Glomerular endothelial cell (primary cell): ENCODE data around the gene RNFT1. TPM values are rescaled to one million over a fixed set of nuclear protein-coding genes. Genes with fewer than 3 reads are reported as not detected.
"Not testable (repeated sequence)": the region's sequence is repeated elsewhere in the genome, so short reads cannot be mapped to it uniquely, and the experiment has no call there.

ENCODE experiments used
- DNase-seq: peaks from one replicate; pipeline ENCODE4 v3.0.0-alpha.2; 2011; ENCODE audit warnings: low read depth, low spot score; ENCODE audit errors: extremely low read depth
- total RNA-seq: library from RNA; depleted of rRNA; stranded (reverse); fragments of >200 nt; gene quantifications from 2 replicates; pipeline ENCODE4 v1.2.3, GENCODE V29; 2015

RNFT1 gene
- total RNA-seq: 10.4 and 17.0 TPM in 2 replicates

DNA sequence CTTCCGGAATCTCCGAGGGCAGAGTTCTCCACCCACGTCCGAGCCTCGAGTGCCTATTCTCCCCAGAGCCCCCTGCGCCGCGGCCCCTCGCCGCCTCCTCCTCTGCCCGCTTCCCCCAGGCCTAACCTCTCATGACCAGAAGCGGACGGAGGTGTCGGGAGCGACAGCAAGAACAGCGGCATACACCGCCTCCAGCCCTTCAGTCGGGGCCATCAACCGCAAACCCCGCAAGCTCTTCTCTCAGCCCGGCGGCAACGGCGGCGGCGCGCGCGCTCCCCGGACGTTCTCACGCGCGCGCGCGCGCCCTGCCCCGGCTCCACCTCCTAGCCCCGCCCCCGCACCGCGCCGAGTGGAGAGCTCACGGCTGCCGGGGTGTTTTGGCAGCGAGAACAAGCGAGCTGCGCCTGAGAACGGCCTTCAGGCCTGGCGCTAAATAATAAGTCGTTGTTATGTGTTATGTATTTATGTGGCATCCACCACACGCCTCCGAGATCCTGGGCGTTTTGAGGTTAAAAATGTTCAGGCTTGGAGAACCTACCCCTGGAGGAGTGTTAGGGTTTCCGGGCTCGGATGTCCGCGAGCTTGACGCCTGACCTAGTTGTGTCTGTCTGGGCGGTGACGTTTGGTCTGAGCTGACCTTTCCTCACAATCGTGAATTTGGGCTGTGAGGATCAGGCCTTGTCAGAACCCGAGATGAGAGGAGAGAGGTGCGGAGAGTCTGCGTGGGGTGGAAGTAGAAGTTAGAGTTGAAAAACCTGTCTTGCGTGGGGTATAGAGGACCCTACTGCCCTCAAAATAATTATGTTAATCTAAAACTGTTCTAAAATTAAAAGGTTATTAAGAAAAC is at the start of gene RNFT1:
RNFT1 (minus strand) TSS at position 259 of the 847 bp plus-strand sequence; CDS start at position 182, 77 bp downstream.
- peak; percentile 22 for DNase-seq

DNA sequence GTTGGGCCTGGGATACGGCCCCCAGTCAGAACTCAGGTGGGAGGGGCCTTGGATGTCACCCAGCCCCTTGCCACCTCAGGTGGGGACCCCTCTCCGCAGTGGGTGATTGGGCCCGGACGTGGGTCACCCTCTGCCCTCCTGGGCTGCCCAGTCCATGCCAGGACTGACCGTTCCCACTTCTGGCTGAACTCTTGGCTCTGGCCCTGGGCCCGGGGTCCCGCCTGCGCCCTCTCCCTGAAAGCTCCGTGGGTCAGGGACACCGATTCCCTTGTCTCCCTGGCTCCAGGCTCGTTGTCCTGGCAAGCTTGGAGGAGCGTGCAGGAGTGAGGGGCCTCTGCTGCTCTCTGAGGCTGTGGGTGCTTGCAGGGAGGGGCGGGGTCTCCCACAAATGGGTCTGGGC is 44.8 kb upstream of the RNFT1 start:
- not testable (repeated sequence) for DNase-seq

GRCh38 chr17:60008377-60008776 is 43.8 kb upstream of the RNFT1 start:
- DNase-seq: not testable (repeated sequence)

DNA sequence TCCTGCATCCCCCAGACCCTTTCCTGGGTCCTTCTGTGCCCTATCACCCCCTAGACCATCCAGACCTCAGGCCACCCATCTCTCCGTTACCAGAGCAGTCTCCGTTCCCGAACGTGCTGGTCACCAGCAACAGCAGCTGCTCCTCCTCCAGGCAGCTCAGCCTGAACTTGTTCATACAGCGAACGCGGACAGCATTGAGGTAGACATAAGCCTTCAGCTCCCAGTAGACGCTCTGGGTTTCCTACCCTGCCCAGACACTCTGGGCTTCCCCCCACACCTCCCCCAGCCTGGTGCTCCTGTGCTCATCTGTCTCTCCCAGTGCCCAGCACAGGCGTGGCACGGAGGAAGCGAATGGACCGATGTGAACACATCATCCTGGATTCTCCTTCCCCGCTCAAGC is 41.6 kb upstream of the RNFT1 start:
- no peak for DNase-seq

GRCh38 chr17:60004561-60004960 is 40.0 kb upstream of the RNFT1 start:
- not testable (repeated sequence) for DNase-seq

GRCh38 chr17:60002405-60002804 is 37.9 kb upstream of the RNFT1 start:
- not testable (repeated sequence) for DNase-seq

DNA sequence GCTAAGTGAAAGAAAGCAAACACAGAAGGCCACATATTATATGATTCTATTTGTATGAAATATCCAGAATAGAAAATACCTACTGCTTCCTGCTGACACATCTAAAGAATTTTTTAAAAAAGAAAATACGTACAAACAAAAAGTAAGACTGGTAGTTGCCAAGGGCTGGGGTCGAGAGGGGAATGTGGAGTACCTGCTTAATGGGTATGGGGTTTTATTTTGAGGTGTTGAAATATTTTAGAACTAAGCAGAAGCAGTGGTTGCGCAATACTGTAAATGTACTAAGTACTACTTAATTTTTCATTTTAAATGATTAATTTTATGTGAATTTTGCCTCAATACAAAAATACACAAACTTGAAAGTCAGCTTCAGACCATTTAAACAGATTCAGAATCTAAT is 32.1 kb upstream of the RNFT1 start:
- DNase-seq: not testable (repeated sequence)

DNA sequence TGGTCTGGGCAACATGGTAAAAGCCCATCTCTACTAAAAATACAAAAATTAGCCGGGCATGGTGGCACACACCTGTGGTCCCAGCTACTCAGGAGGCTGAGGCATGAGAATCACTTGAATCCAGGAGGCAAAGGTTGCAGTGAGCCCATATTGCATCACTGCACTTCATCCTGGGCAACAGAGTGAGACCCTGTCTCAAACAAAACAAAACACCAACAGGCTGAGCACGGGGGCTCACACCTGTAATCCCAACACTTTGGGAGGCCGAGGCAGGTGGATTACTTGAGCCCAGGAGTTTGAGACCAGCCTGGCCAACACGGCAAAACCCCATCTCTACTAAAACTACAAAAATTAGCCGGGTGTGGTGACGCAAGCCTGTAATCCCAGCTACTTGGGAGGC is 10.6 kb upstream of the RNFT1 start:
- not testable (repeated sequence) for DNase-seq

DNA sequence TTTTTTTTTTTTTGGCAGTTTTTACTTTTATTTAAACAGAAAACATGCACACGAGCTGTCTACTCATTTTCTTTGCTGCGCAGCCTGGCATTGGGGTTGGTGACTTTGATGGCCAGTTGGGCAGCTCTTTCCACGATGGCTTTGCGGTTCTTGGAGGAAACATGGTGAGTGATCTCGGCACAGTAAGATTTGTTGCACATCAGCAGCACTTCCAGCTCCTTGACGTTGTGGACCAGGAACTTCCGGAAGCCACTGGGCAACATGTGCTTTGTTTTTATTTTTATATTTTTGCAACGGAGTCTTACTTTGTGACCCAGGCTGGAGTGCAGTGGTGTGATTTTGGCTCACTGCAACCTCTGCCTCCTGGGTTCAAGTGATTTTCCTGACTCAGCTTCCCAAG is 8.9 kb upstream of the RNFT1 start:
- DNase-seq: not testable (repeated sequence)

DNA sequence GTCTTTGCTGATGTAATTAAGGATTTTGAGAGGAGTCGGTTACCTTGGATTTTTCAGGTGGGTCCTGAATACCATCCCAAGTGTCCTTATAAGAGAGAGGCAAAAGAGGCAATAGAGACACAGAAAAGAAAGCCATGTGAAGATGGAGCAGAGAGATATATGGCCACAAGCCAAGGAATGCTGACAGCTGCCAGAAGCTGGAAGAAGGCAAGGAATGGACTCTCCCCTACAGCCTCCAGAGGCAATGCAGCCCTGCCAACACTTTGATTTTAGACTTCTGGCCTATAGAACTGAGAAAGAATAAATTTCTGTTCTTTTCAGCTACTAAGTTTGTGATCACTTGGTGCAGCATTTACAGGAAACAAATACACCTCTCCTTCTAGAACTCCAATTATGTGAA is 8.2 kb upstream of the RNFT1 start:
- DNase-seq: no peak

- DNase-seq: not testable (repeated sequence)
These were observed 7.2 kb upstream of the RNFT1 start for GRCh38 chr17:59971771-59972170.

GRCh38 chr17:59963738-59964481 is 630 bp downstream of the RNFT1 start:
- DNase-seq: peak; percentile 5

DNA sequence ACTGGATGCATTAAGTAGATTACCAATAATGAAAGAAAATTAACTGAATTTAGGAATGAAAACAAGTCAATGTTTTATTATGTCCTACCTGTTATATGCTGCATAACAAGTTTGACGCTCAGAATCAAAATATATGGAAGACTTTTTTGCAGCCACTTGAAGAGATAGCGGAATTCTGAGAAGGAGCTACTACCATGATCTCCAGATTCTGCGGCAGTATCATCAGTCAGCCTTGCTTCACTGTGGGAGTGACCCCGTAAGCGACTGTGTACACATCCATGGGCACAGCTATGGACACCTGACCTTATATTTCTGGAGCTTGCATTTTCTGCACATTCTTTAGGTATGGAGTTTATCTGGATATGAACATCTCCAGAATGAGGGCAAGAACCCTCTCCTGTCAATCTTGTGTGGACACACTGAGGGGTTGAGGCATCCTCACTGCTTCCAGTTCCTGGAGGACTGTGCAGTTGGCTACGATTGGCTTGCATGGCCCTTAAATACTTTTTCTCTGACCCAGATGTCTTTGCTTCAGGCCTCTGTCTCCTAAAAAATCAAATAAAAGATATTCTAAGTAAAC is 1.7 kb downstream of the RNFT1 start:
- no peak for DNase-seq

GRCh38 chr17:59959574-59959973 is 5.0 kb downstream of the RNFT1 start:
- DNase-seq: not testable (repeated sequence)

GRCh38 chr17:59954856-59955255 is 9.7 kb downstream of the RNFT1 start:
- DNase-seq: no peak

DNA sequence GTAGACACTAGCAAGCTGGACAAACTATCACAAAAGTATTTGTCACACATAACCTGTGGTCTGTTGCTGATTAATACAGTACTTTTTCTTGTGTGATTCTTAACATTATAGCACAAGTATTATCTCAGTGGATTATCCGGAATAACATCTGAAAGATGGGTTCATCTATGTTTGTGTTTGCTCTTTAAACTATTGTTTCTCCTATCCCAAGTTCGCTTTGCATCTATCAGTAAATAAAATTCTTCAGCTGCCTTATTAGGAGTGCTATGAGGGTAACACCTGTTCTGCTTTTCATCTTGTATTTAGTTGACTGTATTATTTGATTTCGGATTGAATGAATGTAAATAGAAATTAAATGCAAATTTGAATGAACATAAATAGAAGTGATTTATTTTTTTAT is 14.5 kb downstream of the RNFT1 start:
- DNase-seq: no peak

- DNase-seq: not testable (repeated sequence)
These were observed 17.2 kb downstream of the RNFT1 start for GRCh38 chr17:59947310-59947709.

DNA sequence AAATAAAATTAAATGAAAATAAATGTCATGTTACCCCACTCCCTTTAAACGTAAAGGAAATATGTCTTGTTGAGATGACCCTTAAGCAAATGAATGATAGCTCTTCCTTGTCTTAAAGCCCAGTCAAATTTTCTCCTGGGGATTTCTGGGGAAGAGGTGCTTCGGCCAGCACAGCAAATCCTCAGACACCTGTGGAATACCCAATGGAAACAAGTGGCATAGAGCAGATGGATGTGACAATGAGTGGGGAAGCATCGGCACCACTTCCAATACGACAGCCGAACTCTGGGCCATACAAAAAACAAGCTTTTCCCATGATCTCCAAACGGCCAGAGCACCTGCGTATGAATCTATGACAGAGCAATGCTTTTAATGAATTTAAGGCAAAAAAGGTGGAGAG is 18.1 kb downstream of the RNFT1 start:
- not testable (repeated sequence) for DNase-seq

DNA sequence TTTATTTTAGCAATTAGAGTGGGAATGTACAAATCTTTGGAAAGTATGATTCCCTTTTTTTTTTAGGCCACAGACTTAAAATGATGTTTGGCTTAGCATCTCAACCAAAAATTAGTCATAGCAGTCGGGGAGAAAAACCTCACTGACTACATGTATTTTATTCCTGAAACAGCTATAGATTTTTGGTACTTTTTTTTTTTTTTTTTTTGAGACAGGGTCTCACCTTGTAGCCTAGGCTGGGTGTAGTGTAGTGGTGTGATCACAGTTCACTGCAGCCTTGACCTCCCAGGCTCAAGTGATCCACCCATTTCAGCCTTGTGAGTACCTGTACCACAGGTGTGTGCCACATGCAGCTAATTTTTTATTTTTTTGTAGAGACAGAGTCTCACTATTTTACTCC is 23.4 kb downstream of the RNFT1 start:
- DNase-seq: no peak

DNA sequence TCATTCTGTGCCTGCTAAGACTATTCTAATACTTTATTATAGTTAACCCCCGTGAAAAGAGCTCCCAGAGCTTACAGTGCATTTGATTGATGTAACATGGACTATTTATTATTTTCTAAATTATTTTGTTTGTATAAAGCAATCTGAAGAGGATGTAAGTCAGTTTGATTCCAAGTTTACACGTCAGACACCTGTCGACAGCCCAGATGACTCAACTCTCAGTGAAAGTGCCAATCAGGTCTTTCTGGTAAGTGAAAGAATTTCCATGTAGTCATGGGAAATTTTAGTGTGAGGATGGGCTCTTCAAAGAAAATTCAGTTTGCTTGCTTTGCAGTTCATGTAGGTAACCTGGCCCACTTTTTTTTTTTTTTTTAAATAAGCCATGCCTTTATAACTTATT is 23.8 kb downstream of the RNFT1 start:
- not testable (repeated sequence) for DNase-seq

DNA sequence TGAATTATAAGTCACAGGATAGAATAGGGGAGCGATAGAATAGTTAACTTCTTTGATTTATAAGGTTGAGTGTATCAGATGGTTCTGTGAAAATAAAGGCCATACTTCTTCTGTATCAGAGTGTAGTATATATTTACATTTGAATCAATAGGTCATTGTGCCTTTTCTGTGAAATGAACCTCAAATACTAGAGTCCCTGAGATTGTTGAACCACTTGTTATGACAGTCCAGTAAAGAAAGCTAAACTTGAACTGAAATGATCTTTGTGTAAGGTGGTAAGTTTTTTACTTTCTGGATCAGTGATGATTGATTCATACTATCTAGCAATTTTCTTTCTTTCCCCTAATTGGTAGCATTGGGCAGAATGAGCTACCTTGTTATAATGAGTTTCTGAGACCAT is 31.2 kb downstream of the RNFT1 start:
- not testable (repeated sequence) for DNase-seq
